ENCODE results near the gene PTPRK.

The PTPRK gene

DNA sequence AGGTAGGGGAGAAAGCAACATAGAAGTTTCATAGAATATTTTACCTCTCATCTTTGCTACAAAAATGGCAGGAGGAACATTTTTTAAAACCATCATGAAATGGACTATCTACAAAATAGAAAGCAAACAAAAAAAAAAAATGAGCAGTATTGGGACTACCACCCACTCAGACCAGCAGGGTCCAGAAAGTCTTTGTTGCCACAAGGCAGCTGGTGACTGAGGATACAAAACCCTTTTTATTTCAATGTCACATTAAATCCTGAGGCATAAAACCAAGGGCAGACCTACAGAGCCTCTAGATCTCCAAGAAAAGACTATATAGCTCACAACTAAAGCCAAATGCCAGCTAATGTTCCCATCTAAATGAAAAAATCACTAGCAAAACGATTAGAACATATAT lies 282.2 kb downstream of the PTPRK start:
- H3K4me3 ChIP-seq (ENCODE audit: low read length) = no peak overlapping the region
- TF ChIP-seq, protein P1, sequence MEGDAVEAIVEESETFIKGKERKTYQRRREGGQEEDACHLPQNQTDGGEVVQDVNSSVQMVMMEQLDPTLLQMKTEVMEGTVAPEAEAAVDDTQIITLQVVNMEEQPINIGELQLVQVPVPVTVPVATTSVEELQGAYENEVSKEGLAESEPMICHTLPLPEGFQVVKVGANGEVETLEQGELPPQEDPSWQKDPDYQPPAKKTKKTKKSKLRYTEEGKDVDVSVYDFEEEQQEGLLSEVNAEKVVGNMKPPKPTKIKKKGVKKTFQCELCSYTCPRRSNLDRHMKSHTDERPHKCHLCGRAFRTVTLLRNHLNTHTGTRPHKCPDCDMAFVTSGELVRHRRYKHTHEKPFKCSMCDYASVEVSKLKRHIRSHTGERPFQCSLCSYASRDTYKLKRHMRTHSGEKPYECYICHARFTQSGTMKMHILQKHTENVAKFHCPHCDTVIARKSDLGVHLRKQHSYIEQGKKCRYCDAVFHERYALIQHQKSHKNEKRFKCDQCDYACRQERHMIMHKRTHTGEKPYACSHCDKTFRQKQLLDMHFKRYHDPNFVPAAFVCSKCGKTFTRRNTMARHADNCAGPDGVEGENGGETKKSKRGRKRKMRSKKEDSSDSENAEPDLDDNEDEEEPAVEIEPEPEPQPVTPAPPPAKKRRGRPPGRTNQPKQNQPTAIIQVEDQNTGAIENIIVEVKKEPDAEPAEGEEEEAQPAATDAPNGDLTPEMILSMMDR (conservative IDR thresholded peaks at IDR 0.05; ENCODE audit: low read length) = no peak
- no peak for DNase-seq (ENCODE audit: low read depth)

DNA sequence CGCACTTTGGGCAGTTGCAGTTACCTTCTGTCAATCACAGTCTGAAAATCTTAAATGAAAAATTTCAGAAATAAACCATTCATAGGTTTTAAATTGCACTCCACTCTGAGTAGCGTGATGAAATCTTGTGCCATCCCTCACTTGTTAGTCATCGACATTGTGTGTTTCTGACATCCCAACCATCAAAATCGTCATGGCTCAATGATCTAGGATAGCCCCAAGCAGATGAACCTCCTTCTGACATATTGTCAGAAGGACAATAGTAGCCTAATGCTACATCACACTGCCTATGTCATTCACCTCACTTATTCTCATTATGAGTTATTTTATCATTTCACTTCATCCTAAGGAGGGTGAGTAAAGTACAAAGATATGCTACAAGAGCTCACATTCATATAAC lies 284.8 kb downstream of the PTPRK start:
- no peak overlapping the region for H3K4me3 ChIP-seq (ENCODE audit: low read length)
- TF ChIP-seq, protein P1 (conservative IDR thresholded peaks at IDR 0.05; ENCODE audit: low read length) = no peak
- DNase-seq (ENCODE audit: low read depth) = no peak

DNA sequence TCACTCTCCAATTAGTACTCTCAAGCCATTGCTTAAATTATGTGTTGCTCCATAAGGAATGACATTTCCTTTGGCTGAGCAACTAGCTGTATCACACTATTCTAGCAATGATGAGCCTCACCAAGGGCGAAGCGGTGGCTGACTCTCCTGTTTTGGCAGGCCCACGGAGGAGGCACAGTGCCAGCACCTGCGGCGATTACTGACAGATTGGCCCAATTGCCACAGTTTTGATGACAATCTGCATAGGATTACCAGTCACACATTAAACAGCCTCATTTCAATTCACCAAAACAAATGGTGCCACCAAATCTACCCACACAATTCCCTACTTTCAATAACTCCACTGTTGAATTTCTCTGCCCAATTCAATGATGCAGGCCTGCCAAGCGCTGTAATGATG lies 286.9 kb downstream of the PTPRK start:
- no peak overlapping the region for H3K4me3 ChIP-seq (ENCODE audit: low read length)
- DNase-seq (ENCODE audit: low read depth) = no peak
- TF ChIP-seq, protein P1 (conservative IDR thresholded peaks at IDR 0.05; ENCODE audit: low read length) = no peak

DNA sequence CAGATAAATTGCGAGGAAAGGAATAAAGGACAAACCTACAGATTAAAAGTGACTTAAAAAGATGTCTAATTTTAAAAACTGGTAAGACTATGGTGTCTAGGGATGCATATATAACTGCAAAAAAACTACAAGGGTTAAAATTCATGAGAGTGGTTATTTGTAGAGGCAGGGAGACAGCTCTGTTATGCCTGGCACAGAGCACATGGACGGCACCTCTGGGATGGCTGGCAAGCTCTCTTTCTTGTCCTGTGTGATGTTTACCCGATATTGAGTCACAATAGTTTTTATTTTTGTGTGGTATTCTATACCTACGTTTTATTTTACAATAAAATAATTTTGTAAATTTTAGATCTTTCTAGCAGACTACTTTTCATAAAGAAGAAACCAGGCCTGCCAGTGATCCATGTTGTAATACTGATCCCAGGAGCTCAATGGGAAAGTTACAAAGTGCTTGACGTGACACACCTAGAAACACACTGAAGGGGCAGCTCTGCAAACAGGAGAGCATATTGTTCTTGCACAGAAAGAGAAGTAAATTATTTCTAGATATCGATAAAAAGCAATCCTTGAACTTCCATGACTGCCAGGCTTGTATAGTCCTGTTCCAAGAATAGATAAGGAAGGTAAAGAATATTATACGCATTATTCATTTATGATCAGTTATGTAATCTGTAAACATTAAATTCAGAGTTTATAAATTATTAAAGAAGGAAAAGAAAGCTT lies 290.0 kb downstream of the PTPRK start:
- TF ChIP-seq, protein P1 (conservative IDR thresholded peaks at IDR 0.05; ENCODE audit: low read length) = no peak
- no peak overlapping the region for H3K4me3 ChIP-seq (ENCODE audit: low read length)

DNA sequence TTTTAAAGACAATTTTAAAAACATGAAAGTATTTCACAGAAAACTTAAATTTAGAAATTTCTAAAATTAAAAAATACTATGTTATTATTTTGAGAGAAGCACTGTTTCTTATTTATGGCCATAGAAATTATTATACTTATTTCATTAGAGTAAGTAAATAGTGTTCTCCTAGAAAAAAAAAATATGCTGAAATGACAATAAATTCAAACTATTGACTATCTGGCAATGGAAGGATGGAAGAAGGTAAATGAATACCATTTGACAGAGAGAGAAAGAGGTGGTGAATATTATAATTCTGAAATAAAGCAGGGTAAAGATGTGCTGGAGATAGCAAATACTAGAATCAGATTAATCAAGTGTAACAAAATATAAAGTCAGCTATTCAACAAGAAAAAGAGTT lies 294.8 kb downstream of the PTPRK start:
- TF ChIP-seq, protein P1 (conservative IDR thresholded peaks at IDR 0.05; ENCODE audit: low read length) = no peak
- no peak for DNase-seq (ENCODE audit: low read depth)
- no peak overlapping the region for H3K4me3 ChIP-seq (ENCODE audit: low read length)

More for the DNA sequence above, 290.0 kb downstream of the PTPRK start:
- DNase-seq (ENCODE audit: low read depth) = no peak

DNA sequence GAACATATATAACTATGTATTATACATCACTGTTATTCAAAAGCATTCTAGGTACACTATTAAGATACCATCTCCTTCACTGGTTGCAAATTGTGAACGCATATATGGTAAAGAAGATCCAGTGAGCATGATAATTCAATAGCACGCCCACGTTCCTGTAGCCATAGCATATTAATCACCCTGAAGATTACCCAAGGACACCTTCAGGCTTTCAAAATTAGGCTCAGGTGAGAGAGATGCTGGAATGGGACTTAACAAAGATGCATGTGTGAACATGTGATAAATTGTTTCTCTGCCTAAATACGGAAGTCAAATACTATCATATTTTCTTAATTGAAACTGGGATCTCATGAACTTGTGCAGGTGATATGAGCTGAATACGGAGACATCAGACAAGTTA lies 303.5 kb downstream of the PTPRK start:
- no peak for DNase-seq (ENCODE audit: low read depth)
- TF ChIP-seq, protein P1 (conservative IDR thresholded peaks at IDR 0.05; ENCODE audit: low read length) = no peak

DNA sequence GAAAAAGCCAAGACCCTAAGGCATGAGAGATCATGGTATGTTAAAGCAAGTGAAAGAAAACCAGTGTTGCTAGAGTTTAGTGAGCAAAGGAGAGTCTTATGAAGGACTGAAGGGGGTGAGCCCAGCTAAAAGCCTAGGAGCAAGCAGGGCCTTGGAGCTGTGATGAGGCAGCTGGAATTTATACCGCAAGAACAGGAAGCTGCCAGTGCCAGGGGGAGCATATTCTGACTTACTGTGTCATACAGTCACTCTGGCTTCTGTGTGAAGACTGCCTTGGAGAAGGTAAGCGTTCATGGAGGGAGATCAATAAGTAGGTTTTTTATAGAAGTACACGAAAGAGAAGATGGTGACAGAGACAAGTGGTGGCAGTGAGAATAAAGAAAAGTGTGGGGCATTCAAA lies 310.6 kb downstream of the PTPRK start:
- peak; percentile 79 for DNase-seq (ENCODE audit: low read depth)
- TF ChIP-seq, protein P1 (conservative IDR thresholded peaks at IDR 0.05; ENCODE audit: low read length) = no peak
- H3K4me3 ChIP-seq (ENCODE audit: low read length) = no peak overlapping the region

More for the DNA sequence above, 303.5 kb downstream of the PTPRK start:
- H3K4me3 ChIP-seq (ENCODE audit: low read length) = no peak overlapping the region

All from AG10803 (cell line).